HEK293 (cell line): ENCODE data around the gene RIPK4.

Source experiments
- EGR2 ChIP-seq: fragments of 450-650 bp; formaldehyde crosslinking; IDR thresholded peaks from 2 replicates; pipeline ENCODE4 v1.5.1; 2016; ENCODE audit warnings: low read depth, missing biosample characterization, missing genetic modification characterization
- KLF7 ChIP-seq: fragments of 450-650 bp; formaldehyde crosslinking; IDR thresholded peaks from 2 replicates; pipeline ENCODE4 v1.5.1; 2016; ENCODE audit warnings: missing biosample characterization, missing genetic modification characterization, borderline replicate concordance
- MZF1 ChIP-seq: fragments of 450-650 bp; formaldehyde crosslinking; IDR thresholded peaks from 2 replicates; pipeline ENCODE4 v1.5.1; 2017; ENCODE audit warnings: missing biosample characterization, missing genetic modification characterization, borderline replicate concordance
- PRDM1 ChIP-seq: fragments of 450-650 bp; formaldehyde crosslinking; IDR thresholded peaks from 2 replicates; pipeline ENCODE4; 2016; ENCODE audit warnings: missing biosample characterization, missing genetic modification characterization
- WT1 ChIP-seq: fragments of 450-650 bp; formaldehyde crosslinking; IDR thresholded peaks from 2 replicates; pipeline ENCODE4 v1.5.1; 2016; ENCODE audit warnings: missing biosample characterization, missing genetic modification characterization
- YY2 ChIP-seq: fragments of 450-650 bp; formaldehyde crosslinking; IDR thresholded peaks from 2 replicates; pipeline ENCODE4 v1.5.1; 2016; ENCODE audit warnings: missing biosample characterization, missing genetic modification characterization
- ZEB2 ChIP-seq: fragments of 450-650 bp; formaldehyde crosslinking; IDR thresholded peaks from 2 replicates; pipeline ENCODE4 v1.5.1; 2016; ENCODE audit warnings: missing biosample characterization, missing genetic modification characterization
- ZFP41 ChIP-seq: fragments of 450-650 bp; formaldehyde crosslinking; IDR thresholded peaks from 2 replicates; pipeline ENCODE4 v1.5.1; 2016; ENCODE audit warnings: missing biosample characterization, missing genetic modification characterization, borderline replicate concordance
- ZFP69B ChIP-seq: fragments of 450-650 bp; formaldehyde crosslinking; IDR thresholded peaks from 2 replicates; pipeline ENCODE4 v1.5.1; 2016; ENCODE audit warnings: missing biosample characterization, missing genetic modification characterization
- ZIC2 ChIP-seq: fragments of 450-650 bp; formaldehyde crosslinking; IDR thresholded peaks from 2 replicates; pipeline ENCODE4 v1.5.1; 2016; ENCODE audit warnings: missing biosample characterization, missing genetic modification characterization
- ZNF114 ChIP-seq: fragments of 450-650 bp; formaldehyde crosslinking; IDR thresholded peaks from 2 replicates; pipeline ENCODE4 v1.5.0; 2017; ENCODE audit warnings: missing biosample characterization, missing genetic modification characterization
- ZNF23 ChIP-seq: fragments of 450-650 bp; formaldehyde crosslinking; IDR thresholded peaks from 2 replicates; pipeline ENCODE4 v1.5.1; 2016; ENCODE audit warnings: missing biosample characterization, missing genetic modification characterization, borderline replicate concordance
- ZNF24 ChIP-seq: fragments of 450-650 bp; formaldehyde crosslinking; IDR thresholded peaks from 2 replicates; pipeline ENCODE4 v1.5.1; 2016; ENCODE audit warnings: missing biosample characterization, missing genetic modification characterization
- ZNF248 ChIP-seq: fragments of 450-650 bp; formaldehyde crosslinking; IDR thresholded peaks from 2 replicates; pipeline ENCODE4 v1.5.1; 2017; ENCODE audit warnings: missing biosample characterization, missing genetic modification characterization
- ZNF274 ChIP-seq, 2 experiments: fragments of 200-500 bp in 1 of 2; fragments of 450-650 bp in 1 of 2; sonication (Bioruptor generic) in 1 of 2; formaldehyde crosslinking in 1 of 2; IDR thresholded peaks; 2 replicates each; pipeline versions ENCODE4 v1.5.1 to v1.6.1; 2014 to 2016; ENCODE audit warnings: borderline replicate concordance in 1 of 2, inconsistent platforms in 1 of 2, low read length in 1 of 2, missing biosample characterization in 1 of 2, missing genetic modification characterization in 1 of 2
- ZNF416 ChIP-seq: fragments of 450-650 bp; formaldehyde crosslinking; IDR thresholded peaks from 2 replicates; pipeline ENCODE4 v1.5.1; 2016; ENCODE audit warnings: missing biosample characterization, missing genetic modification characterization
- ZNF510 ChIP-seq: fragments of 450-650 bp; formaldehyde crosslinking; IDR thresholded peaks from 2 replicates; pipeline ENCODE4 v1.5.1; 2018; ENCODE audit warnings: mild to moderate bottlenecking, missing genetic modification characterization, missing biosample characterization; ENCODE audit not compliant: insufficient replicate concordance
- ZNF514 ChIP-seq: fragments of 450-650 bp; formaldehyde crosslinking; IDR thresholded peaks from 2 replicates; pipeline ENCODE4 v1.5.1; 2016; ENCODE audit warnings: missing biosample characterization, missing genetic modification characterization
- ZNF521 ChIP-seq: fragments of 450-650 bp; formaldehyde crosslinking; IDR thresholded peaks from 2 replicates; pipeline ENCODE4 v1.5.1; 2017; ENCODE audit warnings: missing biosample characterization, mild to moderate bottlenecking, missing genetic modification characterization
- ZNF560 ChIP-seq: fragments of 450-650 bp; formaldehyde crosslinking; IDR thresholded peaks from 2 replicates; pipeline ENCODE4 v1.5.1; 2017; ENCODE audit warnings: missing biosample characterization, missing genetic modification characterization, borderline replicate concordance
- ZNF623 ChIP-seq: fragments of 450-650 bp; formaldehyde crosslinking; IDR thresholded peaks from 2 replicates; pipeline ENCODE4 v1.5.1; 2016; ENCODE audit warnings: missing biosample characterization, missing genetic modification characterization
- ZNF658 ChIP-seq: fragments of 450-650 bp; formaldehyde crosslinking; IDR thresholded peaks from 2 replicates; pipeline ENCODE4; 2016; ENCODE audit warnings: missing biosample characterization, missing genetic modification characterization
- ZNF664 ChIP-seq: fragments of 450-650 bp; formaldehyde crosslinking; IDR thresholded peaks from 2 replicates; pipeline ENCODE4 v1.5.1; 2016; ENCODE audit warnings: missing biosample characterization, missing genetic modification characterization
- ZSCAN23 ChIP-seq: fragments of 450-650 bp; formaldehyde crosslinking; IDR thresholded peaks from 2 replicates; pipeline ENCODE4 v1.5.1; 2016; ENCODE audit warnings: missing biosample characterization, missing genetic modification characterization
- TF ChIP-seq, protein P1 (sequence below): fragments of 450-650 bp; formaldehyde crosslinking; IDR thresholded peaks from 2 replicates; pipeline ENCODE4 v1.5.1; 2017; ENCODE audit warnings: missing biosample characterization, missing genetic modification characterization
- TF ChIP-seq, protein P2 (sequence below): fragments of 450-650 bp; formaldehyde crosslinking; IDR thresholded peaks from 2 replicates; pipeline ENCODE4 v1.5.1; 2017; ENCODE audit warnings: missing biosample characterization, missing genetic modification characterization
- TF ChIP-seq, protein P3 (sequence below): fragments of 450-650 bp; formaldehyde crosslinking; IDR thresholded peaks from 2 replicates; pipeline ENCODE4 v1.5.1; 2016; ENCODE audit warnings: missing biosample characterization, missing genetic modification characterization
- TF ChIP-seq, protein P4 (sequence below): IDR thresholded peaks from 2 replicates; pipeline ENCODE4 v1.6.1; 2011; ENCODE audit warnings: mild to moderate bottlenecking, low read depth, low read length, borderline replicate concordance
- TF ChIP-seq, protein P5 (sequence below): fragments of 450-650 bp; formaldehyde crosslinking; IDR thresholded peaks from 2 replicates; pipeline ENCODE4; 2016; ENCODE audit warnings: missing biosample characterization, missing genetic modification characterization
- TF ChIP-seq, protein P6 (sequence below): fragments of 450-650 bp; formaldehyde crosslinking; IDR thresholded peaks from 2 replicates; pipeline ENCODE4 v1.5.1; 2016; ENCODE audit warnings: missing biosample characterization, missing genetic modification characterization

Gene RIPK4

DNA sequence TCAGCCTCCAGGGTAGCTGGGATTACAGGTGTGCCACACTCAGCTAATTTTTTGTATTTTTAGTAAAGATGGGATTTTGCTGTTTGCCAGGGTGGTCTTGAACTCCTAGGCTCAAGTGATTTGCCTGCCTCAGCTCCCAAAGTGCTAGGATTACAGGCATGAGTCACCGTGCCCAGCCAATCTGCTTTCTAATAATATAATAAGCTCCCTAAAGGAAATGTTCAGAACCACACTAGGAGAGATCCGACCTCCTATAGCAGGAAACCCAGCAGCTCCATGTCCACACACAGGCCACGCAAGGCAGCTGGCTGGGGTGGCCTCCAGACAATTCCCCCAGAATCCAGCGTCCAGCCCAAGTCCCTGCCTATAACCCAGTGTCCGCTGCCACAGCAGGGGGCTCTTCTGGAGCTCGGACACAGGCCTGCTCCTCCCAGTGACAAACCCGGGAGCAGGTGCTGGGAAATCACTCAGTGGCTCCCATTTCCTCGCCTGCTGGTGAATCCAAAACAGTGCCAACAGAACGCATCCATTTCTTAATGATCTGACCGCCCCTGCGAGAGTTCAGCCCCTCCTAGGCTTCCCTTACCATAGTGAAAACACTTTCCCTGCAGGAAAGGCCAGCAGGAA is 7.5 kb downstream of the RIPK4 start (continued):
- TF ChIP-seq, protein P1, sequence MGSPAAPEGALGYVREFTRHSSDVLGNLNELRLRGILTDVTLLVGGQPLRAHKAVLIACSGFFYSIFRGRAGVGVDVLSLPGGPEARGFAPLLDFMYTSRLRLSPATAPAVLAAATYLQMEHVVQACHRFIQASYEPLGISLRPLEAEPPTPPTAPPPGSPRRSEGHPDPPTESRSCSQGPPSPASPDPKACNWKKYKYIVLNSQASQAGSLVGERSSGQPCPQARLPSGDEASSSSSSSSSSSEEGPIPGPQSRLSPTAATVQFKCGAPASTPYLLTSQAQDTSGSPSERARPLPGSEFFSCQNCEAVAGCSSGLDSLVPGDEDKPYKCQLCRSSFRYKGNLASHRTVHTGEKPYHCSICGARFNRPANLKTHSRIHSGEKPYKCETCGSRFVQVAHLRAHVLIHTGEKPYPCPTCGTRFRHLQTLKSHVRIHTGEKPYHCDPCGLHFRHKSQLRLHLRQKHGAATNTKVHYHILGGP (tag by site-specific recombination): peak; percentile 82
- no peak for TF ChIP-seq ZFP69B
- no peak for TF ChIP-seq EGR2 (tag by site-specific recombination)
- TF ChIP-seq ZNF658 (tag by site-specific recombination): no peak
- TF ChIP-seq ZNF24 (tag by site-specific recombination): no peak
- no peak for TF ChIP-seq ZNF416 (tag by site-specific recombination)
- no peak for TF ChIP-seq ZNF510 (tag by site-specific recombination)
- TF ChIP-seq MZF1 (tag by site-specific recombination): no peak
- TF ChIP-seq WT1 (tag by site-specific recombination): no peak
- no peak for TF ChIP-seq ZNF664
- TF ChIP-seq PRDM1: peak; percentile 26; the same call in 1 of the 2 replicates
- TF ChIP-seq ZNF248 (tag by site-specific recombination): no peak
- peak; percentile 37; the same call in 1 of the 2 replicates for TF ChIP-seq ZNF23 (tag by site-specific recombination)
- no peak for TF ChIP-seq ZNF274 (IDR thresholded peaks at IDR 0.05; ENCODE audit: low read length)
- TF ChIP-seq ZNF274 (tag by site-specific recombination; IDR thresholded peaks at IDR 0.05; ENCODE audit: borderline replicate concordance): no peak
- no peak for TF ChIP-seq KLF7 (tag by site-specific recombination)
- TF ChIP-seq ZNF514 (tag by site-specific recombination): no peak
- peak; percentile 53 for TF ChIP-seq ZIC2 (tag by site-specific recombination)
- TF ChIP-seq, protein P2, sequence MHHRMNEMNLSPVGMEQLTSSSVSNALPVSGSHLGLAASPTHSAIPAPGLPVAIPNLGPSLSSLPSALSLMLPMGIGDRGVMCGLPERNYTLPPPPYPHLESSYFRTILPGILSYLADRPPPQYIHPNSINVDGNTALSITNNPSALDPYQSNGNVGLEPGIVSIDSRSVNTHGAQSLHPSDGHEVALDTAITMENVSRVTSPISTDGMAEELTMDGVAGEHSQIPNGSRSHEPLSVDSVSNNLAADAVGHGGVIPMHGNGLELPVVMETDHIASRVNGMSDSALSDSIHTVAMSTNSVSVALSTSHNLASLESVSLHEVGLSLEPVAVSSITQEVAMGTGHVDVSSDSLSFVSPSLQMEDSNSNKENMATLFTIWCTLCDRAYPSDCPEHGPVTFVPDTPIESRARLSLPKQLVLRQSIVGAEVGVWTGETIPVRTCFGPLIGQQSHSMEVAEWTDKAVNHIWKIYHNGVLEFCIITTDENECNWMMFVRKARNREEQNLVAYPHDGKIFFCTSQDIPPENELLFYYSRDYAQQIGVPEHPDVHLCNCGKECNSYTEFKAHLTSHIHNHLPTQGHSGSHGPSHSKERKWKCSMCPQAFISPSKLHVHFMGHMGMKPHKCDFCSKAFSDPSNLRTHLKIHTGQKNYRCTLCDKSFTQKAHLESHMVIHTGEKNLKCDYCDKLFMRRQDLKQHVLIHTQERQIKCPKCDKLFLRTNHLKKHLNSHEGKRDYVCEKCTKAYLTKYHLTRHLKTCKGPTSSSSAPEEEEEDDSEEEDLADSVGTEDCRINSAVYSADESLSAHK (tag by site-specific recombination): no peak
- TF ChIP-seq ZEB2 (tag by site-specific recombination): no peak
- TF ChIP-seq ZNF560 (tag by site-specific recombination): no peak
- TF ChIP-seq ZNF521 (tag by site-specific recombination): no peak
- TF ChIP-seq, protein P3, sequence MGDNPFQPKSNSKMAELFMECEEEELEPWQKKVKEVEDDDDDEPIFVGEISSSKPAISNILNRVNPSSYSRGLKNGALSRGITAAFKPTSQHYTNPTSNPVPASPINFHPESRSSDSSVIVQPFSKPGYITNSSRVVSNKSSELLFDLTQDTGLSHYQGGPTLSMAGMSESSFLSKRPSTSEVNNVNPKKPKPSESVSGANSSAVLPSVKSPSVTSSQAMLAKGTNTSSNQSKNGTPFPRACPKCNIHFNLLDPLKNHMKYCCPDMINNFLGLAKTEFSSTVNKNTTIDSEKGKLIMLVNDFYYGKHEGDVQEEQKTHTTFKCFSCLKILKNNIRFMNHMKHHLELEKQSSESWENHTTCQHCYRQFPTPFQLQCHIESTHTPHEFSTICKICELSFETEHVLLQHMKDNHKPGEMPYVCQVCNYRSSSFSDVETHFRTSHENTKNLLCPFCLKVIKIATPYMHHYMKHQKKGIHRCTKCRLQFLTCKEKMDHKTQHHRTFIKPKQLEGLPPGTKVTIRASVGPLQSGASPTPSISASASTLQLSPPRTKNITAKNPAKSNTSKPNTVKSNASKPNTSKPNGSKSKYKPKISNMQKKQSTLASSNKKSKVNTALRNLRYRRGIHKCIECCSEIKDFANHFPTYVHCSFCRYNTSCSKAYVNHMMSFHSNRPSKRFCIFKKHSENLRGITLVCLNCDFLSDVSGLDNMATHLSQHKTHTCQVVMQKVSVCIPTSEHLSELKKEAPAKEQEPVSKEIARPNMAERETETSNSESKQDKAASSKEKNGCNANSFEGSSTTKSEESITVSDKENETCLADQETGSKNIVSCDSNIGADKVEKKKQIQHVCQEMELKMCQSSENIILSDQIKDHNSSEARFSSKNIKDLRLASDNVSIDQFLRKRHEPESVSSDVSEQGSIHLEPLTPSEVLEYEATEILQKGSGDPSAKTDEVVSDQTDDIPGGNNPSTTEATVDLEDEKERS (tag by site-specific recombination): no peak
- no peak for TF ChIP-seq ZFP41 (tag by site-specific recombination)
- TF ChIP-seq ZNF623 (tag by site-specific recombination): no peak
- TF ChIP-seq, protein P4, sequence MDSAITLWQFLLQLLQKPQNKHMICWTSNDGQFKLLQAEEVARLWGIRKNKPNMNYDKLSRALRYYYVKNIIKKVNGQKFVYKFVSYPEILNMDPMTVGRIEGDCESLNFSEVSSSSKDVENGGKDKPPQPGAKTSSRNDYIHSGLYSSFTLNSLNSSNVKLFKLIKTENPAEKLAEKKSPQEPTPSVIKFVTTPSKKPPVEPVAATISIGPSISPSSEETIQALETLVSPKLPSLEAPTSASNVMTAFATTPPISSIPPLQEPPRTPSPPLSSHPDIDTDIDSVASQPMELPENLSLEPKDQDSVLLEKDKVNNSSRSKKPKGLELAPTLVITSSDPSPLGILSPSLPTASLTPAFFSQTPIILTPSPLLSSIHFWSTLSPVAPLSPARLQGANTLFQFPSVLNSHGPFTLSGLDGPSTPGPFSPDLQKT: no peak
- TF ChIP-seq, protein P5, sequence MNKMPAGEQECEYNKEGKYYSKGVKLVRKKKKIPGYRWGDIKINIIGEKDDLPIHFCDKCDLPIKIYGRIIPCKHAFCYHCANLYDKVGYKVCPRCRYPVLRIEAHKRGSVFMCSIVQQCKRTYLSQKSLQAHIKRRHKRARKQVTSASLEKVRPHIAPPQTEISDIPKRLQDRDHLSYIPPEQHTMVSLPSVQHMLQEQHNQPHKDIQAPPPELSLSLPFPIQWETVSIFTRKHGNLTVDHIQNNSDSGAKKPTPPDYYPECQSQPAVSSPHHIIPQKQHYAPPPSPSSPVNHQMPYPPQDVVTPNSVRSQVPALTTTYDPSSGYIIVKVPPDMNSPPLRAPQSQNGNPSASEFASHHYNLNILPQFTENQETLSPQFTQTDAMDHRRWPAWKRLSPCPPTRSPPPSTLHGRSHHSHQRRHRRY (tag by site-specific recombination): no peak
- TF ChIP-seq, protein P6, sequence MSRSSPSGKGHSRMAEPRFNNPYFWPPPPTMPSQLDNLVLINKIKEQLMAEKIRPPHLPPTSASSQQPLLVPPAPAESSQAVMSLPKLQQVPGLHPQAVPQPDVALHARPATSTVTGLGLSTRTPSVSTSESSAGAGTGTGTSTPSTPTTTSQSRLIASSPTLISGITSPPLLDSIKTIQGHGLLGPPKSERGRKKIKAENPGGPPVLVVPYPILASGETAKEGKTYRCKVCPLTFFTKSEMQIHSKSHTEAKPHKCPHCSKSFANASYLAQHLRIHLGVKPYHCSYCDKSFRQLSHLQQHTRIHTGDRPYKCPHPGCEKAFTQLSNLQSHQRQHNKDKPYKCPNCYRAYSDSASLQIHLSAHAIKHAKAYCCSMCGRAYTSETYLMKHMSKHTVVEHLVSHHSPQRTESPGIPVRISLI (tag by site-specific recombination): no peak
- TF ChIP-seq ZNF114 (tag by site-specific recombination): no peak
- TF ChIP-seq ZSCAN23 (tag by site-specific recombination): 0 out of 2 replicates have a peak, but pooled peaks have one; percentile 25
- TF ChIP-seq YY2 (tag by site-specific recombination): no peak
